BLaER1 treated with 17β-estradiol and CSF1 and Interleukin-3, amounts not matched to agents 10 nM and 100 nM (cell line): Measurements from ENCODE around the gene MOCS3.

Experiments used
- H3K27ac ChIP-seq, 11 experiments: shearing (Covaris generic); formaldehyde crosslinking; 2 replicates each; pipeline ENCODE4 v1.8.1; 2022
- H3K27me3 ChIP-seq, 11 experiments: shearing (Covaris generic); formaldehyde crosslinking; 2 replicates each; pipeline ENCODE4 v1.8.1; 2022
- H3K36me3 ChIP-seq, 11 experiments: shearing (Covaris generic); formaldehyde crosslinking; 2 replicates each; pipeline ENCODE4 v1.8.1; 2022
- H3K4me1 ChIP-seq, 10 experiments: shearing (Covaris generic); formaldehyde crosslinking; 2 replicates each; pipeline ENCODE4 v1.8.1; 2022
- H3K4me2 ChIP-seq, 11 experiments: shearing (Covaris generic); formaldehyde crosslinking; 2 replicates each; pipeline ENCODE4 v1.8.1; 2022
- H3K4me3 ChIP-seq, 10 experiments: shearing (Covaris generic); formaldehyde crosslinking; 2 replicates each; pipeline ENCODE4 v1.8.1; 2022
- H3K9ac ChIP-seq, 11 experiments: shearing (Covaris generic); formaldehyde crosslinking; 2 replicates each; pipeline ENCODE4 v1.8.1; 2022
- H3K9me3 ChIP-seq, 11 experiments: shearing (Covaris generic); formaldehyde crosslinking; replicated peaks in 1 of 11; 2 replicates each; pipeline ENCODE4 v1.8.1; 2022
- H4K20me1 ChIP-seq, 11 experiments: shearing (Covaris generic); formaldehyde crosslinking; 2 replicates each; pipeline ENCODE4 v1.8.1; 2022
- Cebpa-rat ChIP-seq, 11 experiments: shearing (Covaris generic); IDR thresholded peaks; 2 replicates each; pipeline ENCODE4 v1.8.1; 2022

Gene MOCS3

GRCh38 chr20:50981714-50982048 is 23.1 kb downstream of the MOCS3 start:
- Histone ChIP-seq H3K36me3 (no peaks in the 10 kb centered on the region), H3K9me3 (no peaks in the 10 kb centered on the region), H3K9ac (no peak overlapping the region), H3K4me3 (no peak overlapping the region), H3K27ac (peak overlapping the region in 2 of 11 experiments; percentile 44 to 47; a peak in 2 of 22 replicates), H4K20me1 (no peaks in the 10 kb centered on the region), H3K4me2 (peak overlapping the region in 3 of 11 experiments; percentile 38 to 68 (median 54); a peak in 5 of 22 replicates), H3K4me1 (peaks cover 0 to 46% (median 7%) of the 10 kb centered on the region in 10 experiments; a peak in 11 of 20 replicates), H3K27me3 (no peaks in the 10 kb centered on the region)
- no peak for TF ChIP-seq Cebpa-rat (IDR thresholded peaks at IDR 0.05)

- no peak overlapping the region for H3K4me3 ChIP-seq
- H3K9me3 ChIP-seq = no peaks in the 10 kb centered on the region
- H3K27me3 ChIP-seq = no peaks in the 10 kb centered on the region
- H3K4me1 ChIP-seq = peaks cover 0 to 46% (median 7%) of the 10 kb centered on the region in 10 experiments; a peak in 11 of 20 replicates
- H3K27ac ChIP-seq = peak overlapping the region in 2 of 11 experiments; percentile 29 to 34; a peak in 2 of 22 replicates
- no peaks in the 10 kb centered on the region for H4K20me1 ChIP-seq
- H3K4me2 ChIP-seq = no peak overlapping the region; a peak in 1 of 22 replicates
- H3K9ac ChIP-seq = no peak overlapping the region
- no peaks in the 10 kb centered on the region for H3K36me3 ChIP-seq
- TF ChIP-seq Cebpa-rat (IDR thresholded peaks at IDR 0.05) = no peak
These were observed 23.7 kb downstream of the MOCS3 start for GRCh38 chr20:50982363-50982762.

GRCh38 chr20:50983321-50983720 is 24.7 kb downstream of the MOCS3 start:
- Histone ChIP-seq H3K4me1 (peaks cover 0 to 46% (median 7%) of the 10 kb centered on the region in 10 experiments; a peak in 11 of 20 replicates), H3K36me3 (no peaks in the 10 kb centered on the region), H3K27me3 (no peaks in the 10 kb centered on the region), H4K20me1 (no peaks in the 10 kb centered on the region), H3K9me3 (no peaks in the 10 kb centered on the region), H3K4me3 (no peak overlapping the region), H3K9ac (no peak overlapping the region), H3K27ac (no peak overlapping the region; a peak in 1 of 22 replicates), H3K4me2 (0 out of 22 replicates have a peak overlapping the region, but pooled peaks of 1 of the 11 experiments have one; percentile 5)
- TF ChIP-seq Cebpa-rat (IDR thresholded peaks at IDR 0.05) = no peak

- Histone ChIP-seq H3K27me3 (no peaks in the 10 kb centered on the region), H3K27ac (no peak overlapping the region), H3K9ac (no peak overlapping the region), H3K4me2 (no peak overlapping the region), H3K4me1 (peaks cover 0 to 12% (median 2%) of the 10 kb centered on the region in 10 experiments; a peak in 6 of 20 replicates), H3K9me3 (no peaks in the 10 kb centered on the region), H3K4me3 (no peak overlapping the region), H3K36me3 (no peaks in the 10 kb centered on the region), H4K20me1 (no peaks in the 10 kb centered on the region; a peak in 1 of 22 replicates)
- no peak for TF ChIP-seq Cebpa-rat (IDR thresholded peaks at IDR 0.05)
These were observed 29.0 kb downstream of the MOCS3 start for GRCh38 chr20:50987493-50988210.

GRCh38 chr20:50991076-50991475 is 32.5 kb downstream of the MOCS3 start:
- TF ChIP-seq Cebpa-rat (IDR thresholded peaks at IDR 0.05) = no peak
- H3K27ac ChIP-seq = no peak overlapping the region

GRCh38 chr20:50992336-50992732 is 33.7 kb downstream of the MOCS3 start:
- Histone ChIP-seq H3K27ac (no peak overlapping the region), H3K4me3 (no peak overlapping the region), H3K4me2 (no peak overlapping the region), H3K4me1 (peaks cover 4 to 25% (median 22%) of the 10 kb centered on the region in 10 experiments; a peak in 18 of 20 replicates), H3K9ac (no peak overlapping the region), H4K20me1 (no peaks in the 10 kb centered on the region; a peak in 1 of 22 replicates), H3K36me3 (no peaks in the 10 kb centered on the region), H3K27me3 (no peaks in the 10 kb centered on the region), H3K9me3 (0 out of 22 replicates have a peak, but pooled peaks cover 0 to 5% (median 0%) of the 10 kb centered on the region in 11 experiments)
- TF ChIP-seq Cebpa-rat (IDR thresholded peaks at IDR 0.05) = no peak

More at GRCh38 chr20:50991076-50991475, 32.5 kb downstream of the MOCS3 start:
- Histone ChIP-seq H3K9ac (no peak overlapping the region), H3K4me2 (no peak overlapping the region), H3K36me3 (no peaks in the 10 kb centered on the region), H3K4me3 (no peak overlapping the region), H3K4me1 (peaks cover 4 to 16% (median 11%) of the 10 kb centered on the region in 10 experiments; a peak in 18 of 20 replicates), H4K20me1 (no peaks in the 10 kb centered on the region; a peak in 1 of 22 replicates), H3K9me3 (0 out of 22 replicates have a peak, but pooled peaks cover 0 to 5% (median 0%) of the 10 kb centered on the region in 11 experiments), H3K27me3 (no peaks in the 10 kb centered on the region)

GRCh38 chr20:50992733-50993457 is 34.3 kb downstream of the MOCS3 start:
- Histone ChIP-seq H3K4me2 (no peak overlapping the region), H3K27ac (no peak overlapping the region), H3K27me3 (no peaks in the 10 kb centered on the region), H4K20me1 (no peaks in the 10 kb centered on the region; a peak in 1 of 22 replicates), H3K9me3 (0 out of 22 replicates have a peak, but pooled peaks cover 0 to 5% (median 0%) of the 10 kb centered on the region in 11 experiments), H3K9ac (no peak overlapping the region), H3K4me1 (peaks cover 4 to 25% (median 22%) of the 10 kb centered on the region in 10 experiments; a peak in 18 of 20 replicates), H3K4me3 (no peak overlapping the region), H3K36me3 (no peaks in the 10 kb centered on the region)
- no peak for TF ChIP-seq Cebpa-rat (IDR thresholded peaks at IDR 0.05)

- no peak overlapping the region for H3K4me3 ChIP-seq
- H3K27me3 ChIP-seq = no peaks in the 10 kb centered on the region
- H3K4me2 ChIP-seq = no peak overlapping the region
- 0 out of 22 replicates have a peak, but pooled peaks cover 0 to 5% (median 0%) of the 10 kb centered on the region in 11 experiments for H3K9me3 ChIP-seq
- no peak overlapping the region for H3K27ac ChIP-seq
- H3K4me1 ChIP-seq = peaks cover 4 to 25% (median 22%) of the 10 kb centered on the region in 10 experiments; a peak in 18 of 20 replicates
- H3K9ac ChIP-seq = no peak overlapping the region
- no peaks in the 10 kb centered on the region for H3K36me3 ChIP-seq
- no peak for TF ChIP-seq Cebpa-rat (IDR thresholded peaks at IDR 0.05)
- no peaks in the 10 kb centered on the region; a peak in 1 of 22 replicates for H4K20me1 ChIP-seq
These were observed 35.3 kb downstream of the MOCS3 start for GRCh38 chr20:50993876-50994275.

GRCh38 chr20:50995506-50995905 is 36.9 kb downstream of the MOCS3 start:
- Histone ChIP-seq H3K27ac (no peak overlapping the region), H3K27me3 (no peaks in the 10 kb centered on the region), H3K9ac (no peak overlapping the region), H3K4me2 (peak overlapping the region in 10 of 11 experiments; percentile 20 to 60 (median 44); a peak in 16 of 22 replicates), H3K4me1 (peaks cover 4 to 25% (median 22%) of the 10 kb centered on the region in 10 experiments; a peak in 18 of 20 replicates), H4K20me1 (peaks cover 0 to 5% (median 0%) of the 10 kb centered on the region in 11 experiments; a peak in 4 of 22 replicates), H3K9me3 (0 out of 22 replicates have a peak, but pooled peaks cover 0 to 5% (median 0%) of the 10 kb centered on the region in 11 experiments), H3K36me3 (no peaks in the 10 kb centered on the region), H3K4me3 (no peak overlapping the region)
- no peak for TF ChIP-seq Cebpa-rat (IDR thresholded peaks at IDR 0.05)
